GM19328 (cell line): ENCODE results near the gene FAM168A.

Source experiments
- ATAC-seq: cut with Tn5 transposase; IDR thresholded peaks from one replicate; pipeline ENCODE4 v1.9.1; 2021; ENCODE audit warnings: mild to moderate bottlenecking, moderate library complexity; ENCODE audit not compliant: unreplicated experiment

Gene FAM168A

DNA sequence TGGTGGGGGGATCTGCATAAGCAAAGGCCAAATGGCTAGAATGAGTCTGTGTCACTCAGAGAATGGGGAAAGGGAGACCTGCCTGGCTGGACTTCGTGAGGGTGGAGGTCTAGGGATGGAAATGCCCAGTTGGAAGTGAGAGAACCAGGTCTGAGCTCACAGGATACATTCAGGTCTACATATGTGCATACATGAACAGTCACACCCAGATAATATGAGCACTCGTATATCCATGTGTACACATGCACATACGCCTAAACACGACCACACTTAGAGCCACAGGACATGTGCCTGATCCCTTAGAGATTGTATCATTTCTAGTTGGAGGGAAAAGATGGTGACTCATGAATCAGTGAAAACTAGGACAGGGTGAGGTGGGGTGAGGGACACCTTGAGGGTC is 242.8 kb downstream of the FAM168A start:
- ATAC-seq, result no peak

DNA sequence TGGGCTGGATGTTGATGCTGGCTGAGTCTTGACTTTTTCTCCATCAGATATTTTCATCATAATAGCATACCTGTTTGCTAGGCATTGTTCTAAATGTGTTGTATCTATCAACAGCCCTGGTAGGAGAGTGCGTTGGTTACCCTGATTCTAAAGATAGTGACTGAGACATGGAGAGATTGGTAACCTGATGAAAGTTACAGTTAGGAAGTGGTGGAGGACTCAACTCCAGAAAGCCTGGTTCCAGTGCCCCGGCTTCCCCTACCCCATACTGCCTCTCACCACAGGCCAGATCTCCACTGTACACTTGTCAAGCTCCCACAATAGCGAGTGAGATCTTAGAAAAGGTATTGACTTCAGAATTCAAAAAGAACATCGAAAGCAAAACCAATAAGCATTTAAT is 244.5 kb downstream of the FAM168A start:
- ATAC-seq, result no peak

DNA sequence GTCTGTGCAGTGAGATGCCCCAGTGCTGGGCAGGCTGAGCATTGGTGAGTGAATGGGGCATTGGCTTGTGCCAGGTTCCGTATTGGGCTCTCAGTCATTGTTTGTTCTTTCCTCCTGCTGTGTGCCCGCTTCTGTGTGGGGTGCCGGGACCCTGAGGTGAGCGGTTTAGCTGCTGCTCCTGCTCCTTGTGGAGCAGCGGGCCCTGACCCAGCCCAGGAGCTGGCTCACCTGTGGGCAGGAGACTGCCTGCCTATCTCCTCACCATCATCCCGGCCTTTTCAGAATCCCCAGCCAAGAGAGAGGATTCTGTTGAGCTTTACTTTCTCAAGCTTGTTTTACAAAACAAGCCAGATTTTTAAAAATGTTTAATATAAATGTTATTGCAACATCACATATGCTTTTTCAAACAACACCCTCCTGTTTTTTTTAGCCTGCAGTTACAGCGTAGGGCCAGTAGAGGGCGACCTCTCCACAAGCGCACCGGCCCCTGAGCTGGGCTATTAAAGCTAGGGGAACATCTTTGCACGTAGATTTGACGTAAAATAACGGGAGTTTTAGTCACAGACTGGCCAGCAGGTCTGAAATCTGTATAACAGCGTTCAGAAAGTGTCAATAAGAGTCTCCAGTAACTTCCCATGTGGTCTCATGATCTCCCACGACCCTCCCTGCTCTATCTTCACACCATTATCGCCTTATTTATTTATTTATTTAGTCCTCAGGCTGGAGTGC is 246.8 kb downstream of the FAM168A start:
- ATAC-seq, result no peak
